GM18517 (cell line): ENCODE data around the gene IFT20.
"Not testable (repeated sequence)": the region's sequence is repeated elsewhere in the genome, so short reads cannot be mapped to it uniquely, and the experiment has no call there.

Experiments used
- ATAC-seq: cut with Tn5 transposase; IDR thresholded peaks from one replicate; pipeline ENCODE4 v1.9.1; 2021; ENCODE audit warnings: mild to moderate bottlenecking, moderate library complexity; ENCODE audit not compliant: unreplicated experiment

The IFT20 gene

GRCh38 chr17:28364665-28365363, 29.5 kb upstream of the IFT20 start, which contains the start of gene SEBOX:
SEBOX (minus strand) TSS chr17:28365199; CDS start chr17:28365151, 48 bp downstream.
- ATAC-seq = no peak

GRCh38 chr17:28363776-28364650, 28.7 kb upstream of the IFT20 start:
- ATAC-seq = no peak

- no peak for ATAC-seq
Observed at GRCh38 chr17:28363186-28363585, 27.9 kb upstream of the IFT20 start.

- no peak for ATAC-seq
Observed at GRCh38 chr17:28357901-28358197, 22.6 kb upstream of the IFT20 start.

GRCh38 chr17:28357061-28357900, 22.0 kb upstream of the IFT20 start, which contains the start of gene POLDIP2:
POLDIP2 (minus strand) TSS chr17:28357527; CDS start chr17:28357448, 79 bp downstream.
- ATAC-seq = peak; percentile 89

GRCh38 chr17:28350271-28350670, 15.0 kb upstream of the IFT20 start:
- no peak for ATAC-seq

- ATAC-seq = no peak
Observed at GRCh38 chr17:28348979-28349378, 13.7 kb upstream of the IFT20 start.

GRCh38 chr17:28347261-28347891, 12.1 kb upstream of the IFT20 start:
- no peak for ATAC-seq

GRCh38 chr17:28346746-28347246, 11.5 kb upstream of the IFT20 start:
- no peak for ATAC-seq

GRCh38 chr17:28346199-28346580, 10.9 kb upstream of the IFT20 start:
- no peak for ATAC-seq

- ATAC-seq = no peak
Observed at GRCh38 chr17:28345419-28346198, 10.3 kb upstream of the IFT20 start.

- ATAC-seq = no peak
Observed at GRCh38 chr17:28344435-28344901, 9.2 kb upstream of the IFT20 start.

- no peak for ATAC-seq
Observed at GRCh38 chr17:28344011-28344410, 8.7 kb upstream of the IFT20 start.

GRCh38 chr17:28343491-28343932, 8.2 kb upstream of the IFT20 start:
- ATAC-seq = no peak

GRCh38 chr17:28342313-28342712, 7.0 kb upstream of the IFT20 start:
- no peak for ATAC-seq

- no peak for ATAC-seq
Observed at GRCh38 chr17:28341516-28341915, 6.2 kb upstream of the IFT20 start.

GRCh38 chr17:28340374-28340773, 5.1 kb upstream of the IFT20 start:
- ATAC-seq = no peak

- ATAC-seq = no peak
Observed at GRCh38 chr17:28339431-28339830, 4.2 kb upstream of the IFT20 start.

GRCh38 chr17:28338769-28339212, 3.5 kb upstream of the IFT20 start:
- not testable (repeated sequence) for ATAC-seq
